Cerebellar nuclear complex (tissue), 1 donor: ENCODE measurements around the gene NEMP2.

Source experiments
- DNase-seq, 2 experiments: peaks; one replicate each; lab custom pipeline; 2025; lab: John Stamatoyannopoulos, UW

The NEMP2 gene

DNA sequence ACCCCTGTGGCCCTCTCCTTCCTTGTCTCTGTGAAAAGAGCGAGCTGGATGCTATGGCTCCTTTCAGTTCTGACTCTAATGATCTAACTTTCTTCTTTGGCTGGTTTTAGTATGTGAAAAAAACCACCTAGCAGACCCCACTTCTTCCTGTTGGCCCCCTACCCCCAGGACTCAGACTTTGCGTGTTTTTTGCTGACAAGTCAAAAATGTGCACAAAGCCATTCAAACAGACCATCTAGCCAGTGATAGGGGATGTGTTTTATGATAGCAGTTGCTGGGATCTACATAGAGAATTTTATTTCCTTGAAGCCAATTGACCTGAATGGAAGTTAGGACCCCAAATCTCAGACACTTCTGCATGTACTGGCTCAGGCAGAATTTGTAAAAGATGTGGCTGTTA, 77.3 kb downstream of the NEMP2 start:
- no peak for DNase-seq

DNA sequence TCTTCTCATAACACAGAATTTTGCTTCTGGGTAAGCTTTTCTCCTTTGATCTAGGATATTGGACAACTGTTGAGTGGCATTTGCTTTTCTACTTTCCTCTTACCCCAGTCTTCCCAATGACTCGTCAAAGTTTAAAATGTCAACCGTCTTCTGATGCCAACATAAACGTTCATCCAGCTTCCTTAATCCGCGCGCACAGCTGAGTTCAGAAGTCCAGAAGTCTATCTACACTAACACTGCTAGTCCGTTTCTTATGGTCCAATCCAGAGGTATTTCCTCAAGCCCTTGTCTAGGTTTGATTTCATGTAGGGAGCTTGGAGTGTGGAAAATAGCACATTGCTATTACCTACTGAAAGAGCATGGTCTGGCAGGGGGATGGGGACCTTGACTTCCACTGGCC, 77.7 kb downstream of the NEMP2 start:
- no peak for DNase-seq

GRCh38 chr2:190455358-190456095, 79.0 kb downstream of the NEMP2 start:
- no peak for DNase-seq

- no peak for DNase-seq
Observed at GRCh38 chr2:190454795-190455194, 79.7 kb downstream of the NEMP2 start.
